Mucosa of gallbladder (tissue), 1 donor: ENCODE measurements around the gene SLFNL1. TPM values are rescaled to one million over a fixed set of nuclear protein-coding genes. Genes with fewer than 3 reads are reported as not detected.

Experiments
- total RNA-seq: library from RNA; stranded (reverse); gene quantifications from one replicate; pipeline ENCODE4 v1.2.1, GENCODE V29; 2021
- donor health status: DM: no; HTN: no; CAD: no.

The SLFNL1 gene
- total RNA-seq, 1 donor from 2014 or later: 0.60 TPM

Other genes with a start within 250 kb of the SLFNL1 start
- gene KCNQ4, start 237.9 kb downstream of the SLFNL1 start, total RNA-seq: 3.5 TPM
- gene CITED4, start 159.4 kb downstream of the SLFNL1 start, total RNA-seq: 86.1 TPM
- 20.4 TPM for gene CTPS1, start 42.0 kb downstream of the SLFNL1 start, total RNA-seq
- gene SCMH1, start 220.6 kb upstream of the SLFNL1 start, total RNA-seq: 42.4 TPM